ENCODE measurements around the gene TRAK1.

TRAK1 gene

GRCh38 chr3:42214565-42215283 is 123.6 kb downstream of the TRAK1 start:
- DNase-seq: no peak

DNA sequence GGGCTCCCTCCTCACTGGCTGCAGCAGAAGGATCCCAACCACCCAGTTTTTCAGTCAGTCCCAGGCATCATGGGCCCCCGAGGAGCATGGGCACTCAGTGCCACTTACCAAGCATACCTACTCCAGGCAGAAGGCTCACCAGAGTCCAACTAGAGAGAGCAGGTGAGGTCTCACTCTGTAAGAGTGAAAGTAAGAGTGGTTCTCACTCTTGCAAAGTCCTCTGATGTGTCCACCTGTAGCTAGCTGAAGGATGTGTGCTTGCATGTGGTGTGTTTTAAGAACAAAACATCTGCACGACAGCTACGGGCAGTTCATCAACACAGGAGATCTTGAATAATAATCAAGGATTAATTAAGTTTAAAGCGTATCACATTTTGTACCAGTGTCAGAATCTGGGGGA is 125.1 kb downstream of the TRAK1 start:
- no peak for DNase-seq

DNA sequence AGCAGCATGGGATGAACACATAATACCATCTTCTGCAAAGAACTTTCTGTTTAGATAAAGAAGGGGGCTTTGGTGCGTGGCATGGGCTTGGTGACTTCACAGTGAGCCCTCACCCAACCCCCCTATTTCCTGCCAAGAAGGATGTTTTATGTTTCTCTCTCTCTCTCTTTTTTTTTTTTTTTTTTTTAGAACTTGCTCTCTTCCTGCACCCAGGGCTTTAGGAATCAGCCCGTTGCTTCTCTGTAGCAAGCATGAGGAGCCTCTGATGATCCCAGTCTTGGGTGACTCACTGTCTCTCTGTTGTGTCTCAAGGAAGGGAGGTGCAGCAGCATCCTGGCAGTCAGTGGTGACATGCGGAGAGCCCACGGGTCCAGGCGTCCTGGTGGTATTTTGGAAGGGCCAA is 125.8 kb downstream of the TRAK1 start:
- peak in 1 of 4 experiments; percentile 5 for DNase-seq

- no peak for DNase-seq
These were observed 129.4 kb downstream of the TRAK1 start for GRCh38 chr3:42220436-42221121.

DNA sequence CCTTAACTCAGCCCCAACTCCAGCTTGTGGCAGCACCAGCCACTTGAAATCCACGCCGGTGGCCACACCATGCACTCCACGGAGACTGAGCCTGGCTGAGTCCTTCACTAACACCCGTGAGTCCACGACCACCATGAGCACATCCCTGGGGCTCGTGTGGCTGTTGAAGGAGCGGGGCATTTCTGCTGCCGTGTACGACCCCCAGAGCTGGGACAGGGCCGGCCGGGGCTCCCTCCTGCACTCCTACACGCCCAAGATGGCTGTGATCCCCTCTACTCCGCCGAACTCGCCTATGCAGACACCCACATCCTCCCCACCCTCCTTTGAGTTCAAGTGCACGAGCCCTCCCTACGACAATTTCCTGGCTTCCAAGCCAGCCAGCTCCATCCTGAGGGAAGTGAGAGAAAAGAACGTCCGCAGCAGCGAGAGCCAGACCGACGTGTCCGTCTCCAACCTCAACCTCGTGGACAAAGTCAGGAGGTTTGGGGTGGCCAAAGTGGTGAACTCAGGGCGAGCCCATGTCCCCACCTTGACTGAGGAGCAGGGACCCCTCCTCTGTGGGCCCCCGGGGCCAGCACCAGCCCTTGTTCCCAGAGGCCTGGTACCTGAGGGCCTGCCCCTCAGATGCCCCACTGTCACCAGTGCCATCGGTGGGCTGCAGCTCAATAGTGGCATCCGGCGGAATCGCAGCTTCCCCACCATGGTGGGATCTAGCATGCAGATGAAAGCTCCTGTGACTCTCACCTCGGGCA is 132.0 kb downstream of the TRAK1 start:
- no peak for DNase-seq

DNA sequence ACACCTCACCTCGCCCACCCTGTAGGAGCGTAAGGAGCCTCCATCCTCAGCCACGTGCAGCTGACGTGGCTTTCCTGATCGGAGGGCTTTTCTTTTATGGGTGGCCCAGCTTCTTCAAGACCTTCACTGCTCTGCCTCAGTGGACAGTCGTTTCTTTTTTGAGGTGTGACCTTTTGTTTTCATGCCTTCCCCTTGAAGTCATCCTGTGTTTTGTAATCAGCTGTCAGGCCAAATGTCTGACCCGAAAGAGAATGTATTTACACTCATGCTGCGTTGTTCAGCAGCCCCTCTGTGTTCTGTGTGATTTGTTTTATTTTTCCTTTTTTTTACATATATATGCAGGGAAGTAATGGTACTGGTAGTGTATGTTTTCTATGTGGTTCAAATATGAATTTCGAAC is 133.0 kb downstream of the TRAK1 start:
- DNase-seq: no peak

- DNase-seq: no peak
These were observed 133.7 kb downstream of the TRAK1 start for GRCh38 chr3:42224658-42225421.

DNA sequence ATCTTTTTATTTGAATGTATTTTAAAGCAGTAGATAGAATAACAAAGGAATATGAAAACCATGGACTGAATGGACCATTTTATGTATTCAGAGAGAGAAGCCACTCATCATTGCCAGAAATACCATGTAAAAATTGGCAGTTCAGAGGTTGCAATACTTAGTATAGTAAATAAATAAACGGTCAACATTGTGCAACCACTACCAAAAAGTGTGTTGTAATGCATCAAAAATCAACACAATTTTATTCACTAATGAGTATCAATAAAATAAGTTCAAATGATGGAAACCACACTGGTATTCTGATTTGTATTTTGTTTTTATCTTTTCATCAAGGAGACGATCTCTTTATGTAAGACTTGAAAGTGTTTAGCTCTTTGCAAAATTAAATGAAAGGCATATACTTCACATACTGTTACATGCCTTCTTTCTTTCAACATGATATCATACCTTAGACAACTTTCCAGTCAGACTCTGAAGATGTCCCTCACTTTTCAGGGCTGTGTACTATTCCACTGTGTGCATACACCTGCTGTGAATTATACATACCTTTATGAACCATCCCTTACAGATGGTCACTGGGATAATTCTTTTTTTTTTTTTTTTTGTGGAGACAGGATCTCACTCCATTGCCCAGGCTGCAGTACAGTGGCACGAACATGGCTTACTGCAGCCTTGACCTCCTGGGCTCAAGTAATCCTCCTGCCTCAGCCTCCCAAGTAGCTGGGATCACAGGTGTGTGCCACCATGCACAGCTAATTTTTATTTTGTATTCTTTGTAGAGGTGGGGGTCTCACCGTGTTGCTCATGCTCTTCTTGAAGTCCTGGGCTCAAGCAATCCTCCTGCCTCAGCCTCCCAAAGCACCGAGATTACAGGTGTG is 134.6 kb downstream of the TRAK1 start:
- no peak for DNase-seq

DNA sequence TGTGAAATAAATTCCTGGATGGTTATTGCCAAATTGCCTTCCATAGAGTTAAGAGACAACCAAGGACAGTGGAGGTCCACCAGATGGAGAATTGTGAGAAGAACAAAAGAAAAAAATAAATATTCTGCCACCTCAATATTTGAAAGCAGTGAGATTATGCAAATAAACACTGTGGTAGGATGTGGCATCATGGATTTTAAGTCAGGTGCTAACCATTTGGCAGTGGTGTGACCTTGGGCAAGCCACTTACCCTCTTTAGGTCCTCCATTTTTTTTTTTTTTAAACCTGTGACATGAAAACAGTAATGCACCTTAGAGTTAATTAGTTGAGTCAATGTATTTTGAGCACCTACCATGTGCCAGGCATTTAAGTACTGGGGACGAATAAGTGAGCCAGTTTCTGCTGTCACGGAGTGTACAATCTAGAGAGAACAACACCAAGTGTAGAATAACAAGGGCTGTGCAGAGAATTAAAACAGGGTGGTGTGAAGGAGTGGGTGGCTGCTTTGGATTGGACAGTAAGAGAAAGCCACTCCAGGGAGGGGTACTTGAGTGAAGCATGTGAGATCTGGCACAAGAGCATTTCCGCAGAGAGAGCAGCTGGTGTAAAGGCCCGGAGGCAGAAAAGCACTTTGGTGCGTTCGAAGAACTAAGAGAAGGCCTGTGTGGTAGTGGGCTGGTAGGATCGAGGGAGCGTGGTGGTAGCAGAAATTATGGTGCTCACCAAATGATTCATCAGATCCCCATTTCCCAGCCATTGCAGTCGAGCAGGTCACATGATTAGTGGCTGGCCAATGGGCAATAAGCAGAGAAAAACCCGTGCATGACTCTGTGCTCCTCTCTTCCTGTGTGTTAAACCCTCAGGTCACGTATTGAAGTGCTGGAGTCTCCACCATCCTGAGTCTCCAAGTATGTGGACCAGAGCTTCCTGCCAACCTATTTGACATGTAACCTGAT is 135.6 kb downstream of the TRAK1 start:
- no peak for DNase-seq

DNA sequence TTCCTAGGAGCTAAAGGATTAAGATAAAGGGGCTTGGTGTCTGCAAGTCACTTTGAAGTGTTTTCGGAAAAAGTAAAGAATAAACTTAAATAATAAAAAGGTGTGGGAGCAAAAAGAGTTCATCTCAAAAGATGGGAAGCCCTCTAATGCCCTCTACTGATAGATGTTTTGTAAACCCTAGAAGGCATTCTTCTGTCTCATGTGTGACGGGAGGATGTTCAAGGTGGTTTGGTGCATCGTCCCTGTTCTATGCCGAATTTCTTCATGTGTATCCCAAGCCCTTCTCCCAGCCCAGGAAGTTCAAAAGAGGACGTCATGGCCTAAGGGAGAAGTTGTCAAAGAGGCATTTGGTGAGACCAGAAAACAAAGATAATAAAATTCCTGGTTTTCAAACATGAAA is 137.6 kb downstream of the TRAK1 start:
- DNase-seq: no peak

- DNase-seq: no peak
These were observed 138.2 kb downstream of the TRAK1 start for GRCh38 chr3:42229266-42229941.

DNA sequence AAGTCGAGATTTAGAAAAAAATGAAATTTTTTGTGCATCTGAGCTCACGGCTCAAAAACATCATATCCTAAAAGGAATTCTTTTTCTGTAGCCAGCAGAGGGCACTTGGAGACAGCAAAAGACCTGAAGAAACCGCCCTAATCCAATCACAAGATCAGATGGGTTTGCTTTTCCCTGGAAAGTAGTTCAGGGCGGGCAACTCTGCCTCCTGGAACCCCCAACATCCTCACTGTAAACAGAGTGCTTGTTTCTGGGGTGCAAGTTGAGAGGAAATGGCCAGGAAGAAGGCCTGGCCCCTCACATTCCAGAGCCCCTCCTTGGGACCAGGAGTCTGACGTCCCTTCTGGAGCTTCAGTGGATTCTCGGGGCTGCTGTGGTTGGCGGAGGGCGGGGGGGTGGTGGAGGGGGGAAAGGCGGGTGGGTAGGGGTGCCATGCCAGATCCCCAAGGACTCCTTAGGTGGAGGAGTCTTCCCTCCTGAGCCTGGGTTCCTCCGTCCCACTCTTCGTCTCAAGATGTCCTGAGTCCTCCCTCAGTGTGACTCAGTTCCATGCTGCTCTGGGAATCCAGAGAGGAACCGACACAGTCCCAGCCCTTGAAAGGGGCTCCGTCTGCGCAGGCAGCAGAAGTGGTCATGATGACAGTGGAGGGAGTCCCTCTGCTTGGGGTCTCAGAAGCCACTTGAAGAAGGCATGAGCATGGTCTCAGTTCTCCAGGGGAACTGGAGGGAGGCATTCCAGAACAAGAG is 139.0 kb downstream of the TRAK1 start:
- no peak for DNase-seq

DNA sequence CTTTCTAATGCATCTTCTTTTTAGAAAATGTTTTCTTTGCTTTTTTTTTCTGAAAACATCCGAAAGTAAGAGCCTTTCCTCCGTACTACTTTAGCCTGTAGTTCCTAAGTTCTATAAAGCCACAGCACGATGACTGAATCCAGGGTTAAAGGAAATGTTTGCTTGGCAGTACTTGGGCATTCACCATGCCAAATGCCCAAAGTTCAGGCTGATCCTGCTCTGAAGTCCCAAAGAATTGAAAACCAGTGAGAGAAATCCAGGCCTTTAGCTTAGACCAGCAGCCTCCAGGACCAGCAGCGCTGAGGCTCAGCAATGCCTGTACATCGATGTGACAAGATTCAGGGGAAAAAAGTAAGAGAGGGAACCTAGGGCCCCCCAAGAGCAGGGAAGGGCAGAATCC is 139.7 kb downstream of the TRAK1 start:
- DNase-seq: no peak

- no peak for DNase-seq
These were observed 144.4 kb downstream of the TRAK1 start for GRCh38 chr3:42235532-42235931.

DNA sequence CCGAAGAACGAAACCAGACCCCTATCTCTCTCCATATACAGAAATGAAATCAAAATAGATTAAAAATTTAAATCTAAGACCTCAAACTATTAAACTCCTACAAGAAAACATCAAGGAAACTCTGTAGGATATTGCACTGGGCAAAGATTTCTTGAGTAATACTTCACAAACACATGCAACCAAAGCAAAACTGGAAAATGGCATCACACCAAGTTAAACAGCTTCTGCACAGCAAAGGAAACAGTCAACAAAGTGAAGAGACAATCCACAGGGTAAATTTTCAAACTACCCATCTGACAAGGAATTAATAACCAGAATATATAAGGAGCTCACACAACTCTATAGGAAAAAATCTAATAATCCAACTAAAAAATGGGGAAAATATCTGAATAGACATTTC is 145.5 kb downstream of the TRAK1 start:
- no peak for DNase-seq

GRCh38 chr3:42246091-42246490 is 154.9 kb downstream of the TRAK1 start:
- DNase-seq: no peak

GRCh38 chr3:42247576-42248027 is 156.4 kb downstream of the TRAK1 start:
- peak in 3 of 4 experiments; percentile 5 to 19 (median 18) for DNase-seq

DNA sequence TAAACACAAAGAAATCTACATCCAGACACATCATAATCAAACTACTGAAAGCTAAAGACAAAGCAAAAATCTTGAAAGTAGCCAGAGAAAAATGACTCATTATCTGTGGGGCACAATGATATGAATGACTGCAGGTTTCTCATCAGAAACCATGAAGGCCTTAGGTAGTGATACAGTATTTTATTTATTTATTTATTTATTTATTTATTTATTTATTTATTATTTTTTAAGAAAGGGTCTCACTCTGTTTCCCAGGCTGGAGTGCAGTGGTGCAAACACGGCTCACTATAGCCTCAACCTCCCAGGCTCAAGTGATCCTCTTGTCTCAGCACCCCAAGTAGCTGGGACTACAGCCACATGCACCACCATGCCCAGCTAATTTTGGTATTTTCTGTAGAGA is 159.6 kb downstream of the TRAK1 start:
- no peak for DNase-seq

- DNase-seq: no peak
These were observed 163.4 kb downstream of the TRAK1 start for GRCh38 chr3:42254566-42254965.

Data from activated CD4-positive, CD25-positive, alpha-beta regulatory T cell (primary cell).